ENCODE data around the gene PARD3B.

DNA sequence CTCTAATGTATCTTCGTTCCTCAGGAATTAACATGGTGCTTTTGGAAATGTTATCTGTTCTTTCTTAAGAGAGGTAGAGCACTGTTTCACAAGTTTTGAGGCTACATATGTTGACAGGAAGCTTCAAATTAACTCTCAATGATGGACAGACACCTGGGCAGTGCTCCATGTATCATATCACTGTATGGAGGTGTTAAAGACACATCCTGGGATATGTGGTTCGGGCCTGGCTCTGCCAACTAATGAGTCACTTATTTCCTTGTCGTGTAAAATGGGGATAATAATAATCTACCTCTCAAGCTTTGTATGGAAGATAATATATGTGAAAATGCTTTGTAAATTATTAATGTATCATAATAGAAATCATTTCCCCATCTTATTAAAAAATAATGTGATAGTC is 90.2 kb downstream of the PARD3B start:
- TF ChIP-seq GATA3 (IDR thresholded peaks at IDR 0.05; ENCODE audit: low read depth, low read length) (no peak), GATA2 (IDR thresholded peaks at IDR 0.05; ENCODE audit: low read depth, low read length) (no peak)

All from SH-SY5Y (cell line).